Liver (tissue), 9 donors: Measurements from ENCODE around the gene GRIN1. TPM values are rescaled to one million over a fixed set of nuclear protein-coding genes. Genes with fewer than 3 reads are reported as not detected.

Source experiments
- DNase-seq: peaks from one replicate; pipeline ENCODE4 v3.0.0-alpha.2; 2017; ENCODE audit warnings: low spot score
- H3K27ac ChIP-seq, 2 donors: one replicate each; pipeline ENCODE4 v1.7.0; 2013; ENCODE audit warnings: inconsistent platforms in 2 of 2, low read length in 2 of 2, control low read depth in 1 of 2, low read depth in 1 of 2, mild to moderate bottlenecking in 1 of 2
- H3K27me3 ChIP-seq, 4 donors: one replicate each; pipeline versions ENCODE4 v1.6.1 to v1.7.0; 2013; ENCODE audit warnings: low read length in 3 of 4, inconsistent platforms in 1 of 4, mild to moderate bottlenecking in 1 of 4, moderate library complexity in 1 of 4; ENCODE audit not compliant: control insufficient read depth in 4 of 4, insufficient read depth in 4 of 4
- H3K36me3 ChIP-seq, 4 donors: one replicate each; pipeline versions ENCODE4 v1.6.1 to v1.7.0; 2013; ENCODE audit warnings: low read length in 3 of 4, mild to moderate bottlenecking in 3 of 4, low read depth in 1 of 4, moderate library complexity in 1 of 4; ENCODE audit not compliant: control insufficient read depth in 4 of 4, insufficient read depth in 3 of 4
- H3K4me1 ChIP-seq, 4 donors: one replicate each; pipeline versions ENCODE4 v1.6.1 to v1.7.0; 2013; ENCODE audit warnings: low read length in 3 of 4, mild to moderate bottlenecking in 3 of 4, moderate library complexity in 1 of 4; ENCODE audit not compliant: control insufficient read depth in 4 of 4, insufficient read depth in 4 of 4
- H3K4me3 ChIP-seq, 3 donors: one replicate each; pipeline versions ENCODE4 v1.6.1 to v1.7.0; 2013; ENCODE audit warnings: low read length in 3 of 3, control low read depth in 1 of 3, low read depth in 1 of 3, mild to moderate bottlenecking in 1 of 3
- H3K9ac ChIP-seq, 2 donors: one replicate each; pipeline ENCODE4 v1.7.0; 2013; ENCODE audit warnings: low read length in 2 of 2, mild to moderate bottlenecking in 2 of 2, moderate library complexity in 2 of 2, control low read depth in 1 of 2, low read depth in 1 of 2
- H3K9me3 ChIP-seq, 4 donors: one replicate each; pipeline versions ENCODE4 v1.6.1 to v1.7.0; 2013; ENCODE audit warnings: low read length in 3 of 4; ENCODE audit not compliant: control insufficient read depth in 4 of 4
- EGR1 ChIP-seq, 2 donors: IDR thresholded peaks; 2 replicates each; pipeline ENCODE4 v1.6.1; 2016 to 2018; ENCODE audit warnings: antibody characterized with exemption in 2 of 2, low read depth in 2 of 2
- FOXA1 ChIP-seq: IDR thresholded peaks from 2 replicates; pipeline ENCODE4 v1.6.1; 2016; ENCODE audit warnings: antibody characterized with exemption
- FOXA2 ChIP-seq: IDR thresholded peaks from 2 replicates; pipeline ENCODE4 v1.6.1; 2016; ENCODE audit warnings: antibody characterized with exemption
- GABPA ChIP-seq, 2 donors: IDR thresholded peaks in 1 of 2; conservative IDR thresholded peaks in 1 of 2; 2 replicates each; pipeline ENCODE4 v1.6.1; 2016; ENCODE audit warnings: antibody characterized with exemption in 2 of 2, mild to moderate bottlenecking in 1 of 2, moderate library complexity in 1 of 2
- HNF4A ChIP-seq, 2 donors: conservative IDR thresholded peaks; 2 replicates each; pipeline ENCODE4 v1.6.1; 2016; ENCODE audit warnings: antibody characterized with exemption in 2 of 2, mild to moderate bottlenecking in 2 of 2
- HNF4G ChIP-seq: IDR thresholded peaks from 2 replicates; pipeline ENCODE4 v1.6.1; 2016; ENCODE audit warnings: antibody characterized with exemption
- JUND ChIP-seq, 2 donors: IDR thresholded peaks; 2 replicates each; pipeline ENCODE4 v1.6.1; 2016; ENCODE audit warnings: antibody characterized with exemption in 2 of 2
- NR2F2 ChIP-seq: IDR thresholded peaks from 2 replicates; pipeline ENCODE4 v1.6.1; 2016; ENCODE audit warnings: antibody characterized with exemption
- RAD21 ChIP-seq, 2 donors: IDR thresholded peaks; 2 replicates each; pipeline ENCODE4 v1.6.1; 2016; ENCODE audit warnings: antibody characterized with exemption in 2 of 2, mild to moderate bottlenecking in 2 of 2
- RXRA ChIP-seq, 2 donors: IDR thresholded peaks; 2 replicates each; pipeline ENCODE4 v1.6.1; 2017 to 2018; ENCODE audit warnings: antibody characterized with exemption in 2 of 2, mild to moderate bottlenecking in 1 of 2
- YY1 ChIP-seq: IDR thresholded peaks from 2 replicates; pipeline ENCODE4 v1.6.1; 2016; ENCODE audit warnings: antibody characterized with exemption, mild to moderate bottlenecking
- WGBS: extraction: QIAGEN DNeasy Blood & Tissue Kit; methylation state at CpG from one replicate; pipeline ENCODE4 v1.1.7; 2013; 5-methylcytosine and 5-hydroxymethylcytosine counted together
- polyA plus RNA-seq, 2 donors: library from polyadenylated mRNA; stranded (reverse) in 1 of 2; unstranded in 1 of 2; fragments of 200-250 nt in 1 of 2; fragments of >200 nt in 1 of 2; fragmentation: Nextera tagmentation in 1 of 2; extraction: Ambion mirVana in 1 of 2; gene quantifications; one replicate each; pipeline versions ENCODE4 v1.2.1 to v1.2.3, GENCODE V29; 2013 to 2015
- total RNA-seq, 2 donors: library from RNA; depleted of rRNA; stranded (reverse); fragments of >200 nt; gene quantifications; one replicate each; pipeline ENCODE4 v1.2.3, GENCODE V29; 2014
- TF ChIP-seq, protein P1 (sequence below): IDR thresholded peaks from 2 replicates; pipeline ENCODE4 v1.6.1; 2016; ENCODE audit warnings: antibody characterized with exemption, mild to moderate bottlenecking
- TF ChIP-seq, protein P2 (sequence below): fragments of 150-350 bp; IDR thresholded peaks from 2 replicates; pipeline ENCODE4 v1.5.1; 2017; ENCODE audit warnings: improper control_type of control experiment, low read depth, low read length; ENCODE audit not compliant: missing input control
- TF ChIP-seq, protein P3 (sequence below): IDR thresholded peaks from 2 replicates; pipeline ENCODE4 v1.6.1; 2016; ENCODE audit warnings: antibody characterized with exemption
- TF ChIP-seq, protein P4 (sequence below): IDR thresholded peaks from 2 replicates; pipeline ENCODE4 v1.6.1; 2016; ENCODE audit warnings: antibody characterized with exemption
- donor health status: healthy.
- donor health status: healthy.
- donor health status: healthy.
- donor health status: healthy.
- donor health status: healthy.

The GRIN1 gene
- total and polyA plus RNA-seq, 4 donors = 0.05 TPM; not detected in 3

DNA sequence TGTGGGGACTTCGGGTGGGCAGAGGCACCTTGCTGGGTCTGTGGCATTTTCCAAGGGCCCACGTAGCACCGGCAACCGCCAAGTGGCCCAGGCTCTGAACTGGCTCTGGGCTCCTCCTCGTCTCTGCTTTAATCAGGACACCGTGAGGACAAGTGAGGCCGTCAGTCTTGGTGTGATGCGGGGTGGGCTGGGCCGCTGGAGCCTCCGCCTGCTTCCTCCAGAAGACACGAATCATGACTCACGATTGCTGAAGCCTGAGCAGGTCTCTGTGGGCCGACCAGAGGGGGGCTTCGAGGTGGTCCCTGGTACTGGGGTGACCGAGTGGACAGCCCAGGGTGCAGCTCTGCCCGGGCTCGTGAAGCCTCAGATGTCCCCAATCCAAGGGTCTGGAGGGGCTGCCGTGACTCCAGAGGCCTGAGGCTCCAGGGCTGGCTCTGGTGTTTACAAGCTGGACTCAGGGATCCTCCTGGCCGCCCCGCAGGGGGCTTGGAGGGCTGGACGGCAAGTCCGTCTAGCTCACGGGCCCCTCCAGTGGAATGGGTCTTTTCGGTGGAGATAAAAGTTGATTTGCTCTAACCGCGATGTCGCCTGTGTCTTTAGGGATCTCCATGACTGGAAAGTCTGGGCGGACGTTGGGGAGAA is 30.2 kb upstream of the GRIN1 start:
- peaks cover 10 to 36% (median 16%) of the 10 kb centered on the region in 4 donors for H3K36me3 ChIP-seq
- no peaks in the 10 kb centered on the region for H3K4me1 ChIP-seq
- no peak for DNase-seq
- no peak overlapping the region for H3K9ac ChIP-seq
- TF ChIP-seq NR2F2 (no peak), RXRA (IDR thresholded peaks at IDR 0.05) (no peak), EGR1 (IDR thresholded peaks at IDR 0.05; ENCODE audit: low read depth in 2 of 2) (no peak), YY1 (no peak), JUND (IDR thresholded peaks at IDR 0.05) (no peak), RAD21 (IDR thresholded peaks at IDR 0.05) (no peak), HNF4A (conservative IDR thresholded peaks at IDR 0.05) (no peak), FOXA1 (no peak), HNF4G (no peak), FOXA2 (no peak), GABPA (IDR thresholded peaks at IDR 0.05 in 1 of 2, conservative IDR thresholded peaks at IDR 0.05 in 1 of 2) (no peak)
- TF ChIP-seq, protein P1, sequence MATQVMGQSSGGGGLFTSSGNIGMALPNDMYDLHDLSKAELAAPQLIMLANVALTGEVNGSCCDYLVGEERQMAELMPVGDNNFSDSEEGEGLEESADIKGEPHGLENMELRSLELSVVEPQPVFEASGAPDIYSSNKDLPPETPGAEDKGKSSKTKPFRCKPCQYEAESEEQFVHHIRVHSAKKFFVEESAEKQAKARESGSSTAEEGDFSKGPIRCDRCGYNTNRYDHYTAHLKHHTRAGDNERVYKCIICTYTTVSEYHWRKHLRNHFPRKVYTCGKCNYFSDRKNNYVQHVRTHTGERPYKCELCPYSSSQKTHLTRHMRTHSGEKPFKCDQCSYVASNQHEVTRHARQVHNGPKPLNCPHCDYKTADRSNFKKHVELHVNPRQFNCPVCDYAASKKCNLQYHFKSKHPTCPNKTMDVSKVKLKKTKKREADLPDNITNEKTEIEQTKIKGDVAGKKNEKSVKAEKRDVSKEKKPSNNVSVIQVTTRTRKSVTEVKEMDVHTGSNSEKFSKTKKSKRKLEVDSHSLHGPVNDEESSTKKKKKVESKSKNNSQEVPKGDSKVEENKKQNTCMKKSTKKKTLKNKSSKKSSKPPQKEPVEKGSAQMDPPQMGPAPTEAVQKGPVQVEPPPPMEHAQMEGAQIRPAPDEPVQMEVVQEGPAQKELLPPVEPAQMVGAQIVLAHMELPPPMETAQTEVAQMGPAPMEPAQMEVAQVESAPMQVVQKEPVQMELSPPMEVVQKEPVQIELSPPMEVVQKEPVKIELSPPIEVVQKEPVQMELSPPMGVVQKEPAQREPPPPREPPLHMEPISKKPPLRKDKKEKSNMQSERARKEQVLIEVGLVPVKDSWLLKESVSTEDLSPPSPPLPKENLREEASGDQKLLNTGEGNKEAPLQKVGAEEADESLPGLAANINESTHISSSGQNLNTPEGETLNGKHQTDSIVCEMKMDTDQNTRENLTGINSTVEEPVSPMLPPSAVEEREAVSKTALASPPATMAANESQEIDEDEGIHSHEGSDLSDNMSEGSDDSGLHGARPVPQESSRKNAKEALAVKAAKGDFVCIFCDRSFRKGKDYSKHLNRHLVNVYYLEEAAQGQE = no peak
- TF ChIP-seq, protein P2, sequence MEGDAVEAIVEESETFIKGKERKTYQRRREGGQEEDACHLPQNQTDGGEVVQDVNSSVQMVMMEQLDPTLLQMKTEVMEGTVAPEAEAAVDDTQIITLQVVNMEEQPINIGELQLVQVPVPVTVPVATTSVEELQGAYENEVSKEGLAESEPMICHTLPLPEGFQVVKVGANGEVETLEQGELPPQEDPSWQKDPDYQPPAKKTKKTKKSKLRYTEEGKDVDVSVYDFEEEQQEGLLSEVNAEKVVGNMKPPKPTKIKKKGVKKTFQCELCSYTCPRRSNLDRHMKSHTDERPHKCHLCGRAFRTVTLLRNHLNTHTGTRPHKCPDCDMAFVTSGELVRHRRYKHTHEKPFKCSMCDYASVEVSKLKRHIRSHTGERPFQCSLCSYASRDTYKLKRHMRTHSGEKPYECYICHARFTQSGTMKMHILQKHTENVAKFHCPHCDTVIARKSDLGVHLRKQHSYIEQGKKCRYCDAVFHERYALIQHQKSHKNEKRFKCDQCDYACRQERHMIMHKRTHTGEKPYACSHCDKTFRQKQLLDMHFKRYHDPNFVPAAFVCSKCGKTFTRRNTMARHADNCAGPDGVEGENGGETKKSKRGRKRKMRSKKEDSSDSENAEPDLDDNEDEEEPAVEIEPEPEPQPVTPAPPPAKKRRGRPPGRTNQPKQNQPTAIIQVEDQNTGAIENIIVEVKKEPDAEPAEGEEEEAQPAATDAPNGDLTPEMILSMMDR = no peak
- TF ChIP-seq, protein P3, sequence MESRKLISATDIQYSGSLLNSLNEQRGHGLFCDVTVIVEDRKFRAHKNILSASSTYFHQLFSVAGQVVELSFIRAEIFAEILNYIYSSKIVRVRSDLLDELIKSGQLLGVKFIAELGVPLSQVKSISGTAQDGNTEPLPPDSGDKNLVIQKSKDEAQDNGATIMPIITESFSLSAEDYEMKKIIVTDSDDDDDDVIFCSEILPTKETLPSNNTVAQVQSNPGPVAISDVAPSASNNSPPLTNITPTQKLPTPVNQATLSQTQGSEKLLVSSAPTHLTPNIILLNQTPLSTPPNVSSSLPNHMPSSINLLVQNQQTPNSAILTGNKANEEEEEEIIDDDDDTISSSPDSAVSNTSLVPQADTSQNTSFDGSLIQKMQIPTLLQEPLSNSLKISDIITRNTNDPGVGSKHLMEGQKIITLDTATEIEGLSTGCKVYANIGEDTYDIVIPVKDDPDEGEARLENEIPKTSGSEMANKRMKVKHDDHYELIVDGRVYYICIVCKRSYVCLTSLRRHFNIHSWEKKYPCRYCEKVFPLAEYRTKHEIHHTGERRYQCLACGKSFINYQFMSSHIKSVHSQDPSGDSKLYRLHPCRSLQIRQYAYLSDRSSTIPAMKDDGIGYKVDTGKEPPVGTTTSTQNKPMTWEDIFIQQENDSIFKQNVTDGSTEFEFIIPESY = no peak
- TF ChIP-seq, protein P4, sequence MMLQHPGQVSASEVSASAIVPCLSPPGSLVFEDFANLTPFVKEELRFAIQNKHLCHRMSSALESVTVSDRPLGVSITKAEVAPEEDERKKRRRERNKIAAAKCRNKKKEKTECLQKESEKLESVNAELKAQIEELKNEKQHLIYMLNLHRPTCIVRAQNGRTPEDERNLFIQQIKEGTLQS = no peak
- 92% methylated on average over 29 of the region's 29 CpGs for WGBS
- H3K27me3 ChIP-seq = no peaks in the 10 kb centered on the region
- H3K9me3 ChIP-seq = no peaks in the 10 kb centered on the region
- H3K27ac ChIP-seq = no peak overlapping the region
- H3K4me3 ChIP-seq = no peak overlapping the region
